Panc1 (cell line): ENCODE results near the gene LRRC38. TPM values are rescaled to one million over a fixed set of nuclear protein-coding genes. Genes with fewer than 3 reads are reported as not detected.

ENCODE experiments used
- ATAC-seq: fragments of 200-7000 bp; cut with Tn5 transposase; 2 replicates; pipeline ENCODE4 v1.9.1; 2020; ENCODE audit warnings: mild to moderate bottlenecking, moderate library complexity
- BruUV-seq: library from RNA; stranded (reverse); fragments of 400-500 nt; replicated peaks from 2 replicates; lab custom pipeline; 2021; lab: Mats Ljungman, UMichigan
- CTCF ChIA-PET: fragments of 300-600 bp; sonication (Branson Sonifier 250); formaldehyde crosslinking; loops from one replicate; lab custom pipeline; 2022; ENCODE audit warnings: antibody characterized with exemption; lab: Charles Lee
- POLR2A ChIA-PET: fragments of 300-600 bp; sonication (Branson Sonifier 250); formaldehyde crosslinking; loops from one replicate; lab custom pipeline; 2022; ENCODE audit warnings: antibody characterized with exemption; lab: Charles Lee
- DNase-seq: peaks from one replicate; pipeline ENCODE4 v3.0.0-alpha.2; 2010; ENCODE audit warnings: low read depth, low spot score
- H3K27ac ChIP-seq: 2 replicates; pipeline ENCODE4 v1.5.1; 2011; ENCODE audit warnings: mild to moderate bottlenecking, low read length, inconsistent platforms
- H3K27me3 ChIP-seq: fragments of 200-500 bp; sonication (Bioruptor generic); 2 replicates; pipeline ENCODE4 v1.6.0; 2014; ENCODE audit warnings: low read length, inconsistent platforms; ENCODE audit not compliant: control insufficient read depth, insufficient read depth
- H3K36me3 ChIP-seq: fragments of 200-500 bp; sonication (Bioruptor generic); 2 replicates; pipeline ENCODE4 v1.5.1; 2014; ENCODE audit warnings: inconsistent platforms, mild to moderate bottlenecking, low read length, moderate library complexity; ENCODE audit not compliant: control insufficient read depth, insufficient read depth
- H3K4me1 ChIP-seq: 2 replicates; pipeline ENCODE4 v1.5.1; 2011; ENCODE audit warnings: inconsistent platforms, mild to moderate bottlenecking, low read length, moderate library complexity; ENCODE audit not compliant: control insufficient read depth, insufficient read depth
- H3K4me3 ChIP-seq, 2 experiments: 2 replicates each; pipeline ENCODE4 v1.5.1; 2011 to 2012; ENCODE audit warnings: low read depth in 2 of 2, low read length in 2 of 2, mild to moderate bottlenecking in 2 of 2, inconsistent platforms in 1 of 2, moderate library complexity in 1 of 2
- H3K9me3 ChIP-seq: fragments of 200-500 bp; sonication (Bioruptor generic); 2 replicates; pipeline ENCODE4 v1.5.1; 2014; ENCODE audit warnings: low read depth, mild to moderate bottlenecking, inconsistent platforms, low read length, moderate library complexity; ENCODE audit not compliant: control insufficient read depth, insufficient read depth
- CTCF ChIP-seq: fragments of 450-650 bp; IDR thresholded peaks from 2 replicates; pipeline ENCODE4 v1.5.1; 2017; ENCODE audit warnings: mild to moderate bottlenecking
- POLR2AphosphoS5 ChIP-seq: IDR thresholded peaks from 2 replicates; pipeline ENCODE4 v1.6.1; 2012; ENCODE audit warnings: mild to moderate bottlenecking, low read depth, low read length, moderate library complexity
- REST ChIP-seq, 2 experiments: IDR thresholded peaks; 2 replicates each; pipeline ENCODE4 v1.6.1; 2011 to 2012; ENCODE audit warnings: low read depth in 2 of 2, control low read depth in 1 of 2, low read length in 1 of 2, mild to moderate bottlenecking in 1 of 2, moderate library complexity in 1 of 2; ENCODE audit not compliant: insufficient read depth in 1 of 2
- SIN3A ChIP-seq: IDR thresholded peaks from 2 replicates; pipeline ENCODE4 v1.6.1; 2012; ENCODE audit warnings: low read depth, mild to moderate bottlenecking, low read length, moderate library complexity, borderline replicate concordance; ENCODE audit not compliant: insufficient read depth
- TCF7L2 ChIP-seq: IDR thresholded peaks from 2 replicates; pipeline ENCODE4 v1.6.1; 2011; ENCODE audit warnings: mild to moderate bottlenecking, low read depth, low read length, inconsistent platforms
- in situ Hi-C: cut with HindIII; loops from 2 replicates; pipeline ENCODE4 v1.10.0; 2016; ENCODE audit warnings: low sequenced_read_pairs, low pct_unique_long_range_greater_than_20kb
- intact Hi-C: fragments of 100-400 bp; cut with micrococcal nuclease; formaldehyde crosslinking; loops from one replicate; pipeline ENCODE4 v1.10.0; 2022; ENCODE audit not compliant: unreplicated experiment
- total RNA-seq: library from RNA; stranded (reverse); gene quantifications from one replicate; pipeline ENCODE4 v1.2.1, GENCODE V29; 2021; ENCODE audit not compliant: unreplicated experiment

The LRRC38 gene
- total RNA-seq, 1 experiment from 2014 or later = not detected

DNA sequence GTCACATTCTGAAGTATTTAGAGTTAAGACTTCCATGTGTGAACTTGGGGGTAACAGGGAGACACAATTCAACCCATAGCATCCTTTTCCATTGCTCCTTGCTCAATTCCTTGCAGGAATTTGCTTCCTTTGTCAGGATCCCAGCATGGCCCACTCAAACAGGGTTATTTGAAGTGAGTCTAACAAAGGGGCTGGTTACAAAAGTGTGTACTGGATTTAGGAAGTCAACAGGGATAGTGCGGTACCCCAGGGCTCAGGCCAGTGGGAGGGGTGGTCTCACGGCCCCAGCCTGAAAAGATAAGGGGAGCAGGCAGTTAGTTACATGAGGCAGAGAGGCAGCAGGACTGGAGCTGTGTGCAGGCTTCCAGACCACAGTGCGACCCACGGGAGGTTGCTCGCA lies 14.4 kb downstream of the LRRC38 start:
- no peak for DNase-seq
- Histone ChIP-seq H3K4me1 (no peaks in the 10 kb centered on the region), H3K27me3 (0 out of 2 replicates have a peak, but pooled peaks cover 6% of the 10 kb centered on the region), H3K27ac (no peak overlapping the region), H3K4me3 (no peak overlapping the region), H3K36me3 (no peaks in the 10 kb centered on the region), H3K9me3 (no peaks in the 10 kb centered on the region)
- intact Hi-C loops = no loop called here
- POLR2A ChIA-PET = no interaction called here
- TF ChIP-seq REST (IDR thresholded peaks at IDR 0.05; ENCODE audit: insufficient read depth in 1 of 2, low read depth in 2 of 2, low read length in 1 of 2) = no peak
- TF ChIP-seq POLR2AphosphoS5 = no peak
- TF ChIP-seq TCF7L2 = no peak
- TF ChIP-seq SIN3A = no peak
- no peak for TF ChIP-seq CTCF
- no peak for ATAC-seq
- no TSS peak for BruUV-seq
- in situ Hi-C loops = no loop called here
- CTCF ChIA-PET = no interaction called here

DNA sequence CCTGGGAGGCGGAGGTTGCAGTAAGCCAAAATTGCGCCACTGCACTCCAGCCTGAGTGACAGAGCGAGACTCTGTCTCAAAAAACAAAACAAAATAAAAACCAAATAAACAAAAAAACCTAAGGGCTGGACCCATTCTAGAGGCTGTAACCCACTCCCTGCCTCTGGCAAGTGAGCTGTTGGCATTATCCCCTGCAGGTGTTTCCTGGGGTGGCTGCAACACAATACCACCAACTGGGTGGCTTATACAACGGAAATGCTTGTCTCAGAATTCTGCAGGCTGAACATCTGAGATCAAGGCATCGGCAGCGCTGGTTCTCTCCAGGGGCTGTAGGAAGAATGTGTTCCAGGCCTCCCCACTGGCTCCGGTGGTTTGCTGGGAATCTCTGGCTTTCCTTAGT lies 15.2 kb downstream of the LRRC38 start:
- ATAC-seq = no peak

More for the DNA sequence above, 15.2 kb downstream of the LRRC38 start:
- intact Hi-C loops = no loop called here
- Histone ChIP-seq H3K27me3 (0 out of 2 replicates have a peak, but pooled peaks cover 6% of the 10 kb centered on the region), H3K9me3 (no peaks in the 10 kb centered on the region), H3K36me3 (no peaks in the 10 kb centered on the region), H3K4me1 (no peaks in the 10 kb centered on the region), H3K27ac (no peak overlapping the region), H3K4me3 (no peak overlapping the region)
- DNase-seq = no peak
- ChIA-PET CTCF (no interaction called here), POLR2A (no interaction called here)
- TF ChIP-seq SIN3A (no peak), TCF7L2 (no peak), POLR2AphosphoS5 (no peak), REST (IDR thresholded peaks at IDR 0.05; ENCODE audit: insufficient read depth in 1 of 2, low read depth in 2 of 2, low read length in 1 of 2) (no peak), CTCF (no peak)
- no TSS peak for BruUV-seq
- in situ Hi-C loops = no loop called here
